Measurements from ENCODE around the gene DBNL. TPM values are rescaled to one million over a fixed set of nuclear protein-coding genes. Genes with fewer than 3 reads are reported as not detected.

The DBNL gene
- total and polyA plus RNA-seq, 3 donors from 2014 or later = 50.0 to 72.7 (median 61.4) TPM

DNA sequence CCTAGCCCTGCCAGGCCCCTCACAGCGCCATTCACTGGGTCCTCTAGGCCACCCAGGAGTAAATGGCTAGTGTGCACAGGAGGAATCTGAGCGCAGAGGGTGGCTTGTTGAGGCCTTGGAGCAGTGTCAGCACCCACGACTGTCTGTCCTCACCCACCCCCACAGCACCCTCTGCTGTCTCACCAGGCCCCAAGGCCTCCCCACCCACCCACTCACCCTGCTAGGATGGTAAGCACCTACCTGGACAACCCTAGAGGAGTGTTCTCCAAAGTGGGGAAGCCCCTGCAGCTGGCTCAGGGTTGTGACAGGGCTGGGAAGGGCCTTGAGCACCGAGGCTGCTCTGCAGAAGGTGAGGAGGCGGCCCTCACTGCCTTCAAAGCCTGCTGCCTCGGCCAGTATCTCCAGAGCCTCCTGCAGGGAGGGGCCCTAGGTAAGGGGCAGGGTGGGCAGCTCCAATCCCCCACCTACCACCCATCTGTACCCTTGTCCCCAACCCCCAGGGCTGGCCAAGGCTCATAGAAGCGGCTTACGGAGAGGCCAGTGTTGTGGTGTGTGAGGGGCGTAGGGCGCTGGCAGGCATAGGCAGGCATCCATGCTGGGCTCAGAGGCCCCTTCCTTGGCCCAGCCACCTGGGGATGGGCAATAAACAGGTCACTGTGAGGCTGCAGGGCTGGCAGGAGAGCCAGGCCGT, 35.0 kb downstream of the DBNL start:
- intact Hi-C loops (cut with DNase I; ENCODE audit: low total_unique reads) = no loop called here
- WGBS, 2 donors = 84 to 88% methylated on average over 8 to 11 of the region's 11 CpGs
- no peak overlapping the region for H3K4me3 ChIP-seq
- no peaks in the 10 kb centered on the region for H3K9me3 ChIP-seq
- peaks cover 10% of the 10 kb centered on the region for H3K4me1 ChIP-seq
- TF ChIP-seq, protein P1, sequence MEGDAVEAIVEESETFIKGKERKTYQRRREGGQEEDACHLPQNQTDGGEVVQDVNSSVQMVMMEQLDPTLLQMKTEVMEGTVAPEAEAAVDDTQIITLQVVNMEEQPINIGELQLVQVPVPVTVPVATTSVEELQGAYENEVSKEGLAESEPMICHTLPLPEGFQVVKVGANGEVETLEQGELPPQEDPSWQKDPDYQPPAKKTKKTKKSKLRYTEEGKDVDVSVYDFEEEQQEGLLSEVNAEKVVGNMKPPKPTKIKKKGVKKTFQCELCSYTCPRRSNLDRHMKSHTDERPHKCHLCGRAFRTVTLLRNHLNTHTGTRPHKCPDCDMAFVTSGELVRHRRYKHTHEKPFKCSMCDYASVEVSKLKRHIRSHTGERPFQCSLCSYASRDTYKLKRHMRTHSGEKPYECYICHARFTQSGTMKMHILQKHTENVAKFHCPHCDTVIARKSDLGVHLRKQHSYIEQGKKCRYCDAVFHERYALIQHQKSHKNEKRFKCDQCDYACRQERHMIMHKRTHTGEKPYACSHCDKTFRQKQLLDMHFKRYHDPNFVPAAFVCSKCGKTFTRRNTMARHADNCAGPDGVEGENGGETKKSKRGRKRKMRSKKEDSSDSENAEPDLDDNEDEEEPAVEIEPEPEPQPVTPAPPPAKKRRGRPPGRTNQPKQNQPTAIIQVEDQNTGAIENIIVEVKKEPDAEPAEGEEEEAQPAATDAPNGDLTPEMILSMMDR (IDR thresholded peaks at IDR 0.05) = no peak
- TF ChIP-seq POLR2A (IDR thresholded peaks at IDR 0.05) = no peak
- no peaks in the 10 kb centered on the region for H3K27me3 ChIP-seq
- H3K36me3 ChIP-seq (ENCODE audit: low read depth, missing control alignments) = no peaks in the 10 kb centered on the region
- DNase-seq = no peak
- no peak overlapping the region for H3K27ac ChIP-seq

DNA sequence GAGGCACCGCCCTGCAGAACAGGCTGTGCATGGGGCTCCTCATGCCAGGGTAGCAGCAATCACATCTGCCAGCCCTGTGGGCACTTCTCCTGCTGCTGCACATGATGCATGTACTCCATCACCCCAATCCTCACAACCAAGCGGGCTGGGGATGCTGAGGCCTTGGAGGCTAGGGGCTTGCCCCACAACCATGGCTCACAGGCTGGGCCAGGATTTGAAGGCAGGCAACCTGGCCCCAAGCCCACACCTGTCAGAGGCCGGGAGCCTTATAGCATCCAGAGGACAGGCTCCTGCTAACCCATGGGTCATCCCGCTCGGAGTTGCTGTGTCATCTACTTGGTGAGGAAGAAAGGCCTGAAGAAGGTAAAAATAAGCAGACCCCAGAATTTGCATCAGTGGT, 35.6 kb downstream of the DBNL start:
- Histone ChIP-seq H3K27ac (no peak overlapping the region), H3K27me3 (no peaks in the 10 kb centered on the region), H3K9me3 (no peaks in the 10 kb centered on the region), H3K4me3 (no peak overlapping the region), H3K4me1 (peaks cover 10% of the 10 kb centered on the region), H3K36me3 (ENCODE audit: low read depth, missing control alignments) (no peaks in the 10 kb centered on the region)
- no peak for TF ChIP-seq POLR2A (IDR thresholded peaks at IDR 0.05)
- TF ChIP-seq, protein P1 (IDR thresholded peaks at IDR 0.05) = no peak
- DNase-seq = no peak
- 75 to 93% methylated on average over 3 to 5 of the region's 5 CpGs for WGBS, 2 donors
- intact Hi-C loops (cut with DNase I; ENCODE audit: low total_unique reads) = no loop called here

DNA sequence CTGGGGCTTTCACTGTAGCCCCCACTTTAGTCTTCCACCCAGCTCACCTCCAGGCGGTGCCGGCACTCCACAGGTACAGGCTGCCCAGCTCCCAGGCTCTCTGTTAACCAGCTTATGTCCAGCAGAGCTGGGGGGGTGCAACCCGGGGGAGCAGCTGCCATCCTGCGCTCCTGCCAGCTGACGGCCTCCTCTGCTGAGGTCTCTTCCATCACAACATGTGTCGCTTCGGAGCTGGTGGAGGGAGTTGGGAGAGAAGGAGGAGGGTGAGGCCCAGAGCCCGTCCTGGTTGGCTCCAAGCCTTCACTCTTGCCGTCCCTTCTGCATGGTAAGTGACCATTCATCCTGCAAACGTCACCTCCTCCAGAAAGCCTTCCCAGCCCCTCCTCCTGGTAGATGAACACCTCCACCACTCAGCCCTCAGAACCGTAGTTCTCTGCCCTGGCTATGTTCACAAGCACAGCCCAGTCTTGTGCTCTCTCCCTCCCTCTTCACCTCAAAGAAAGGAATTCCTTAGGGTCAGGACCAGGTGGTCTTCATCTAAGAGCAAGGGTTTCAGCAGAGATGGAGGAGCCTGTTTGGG, 36.3 kb downstream of the DBNL start:
- intact Hi-C loops (cut with DNase I; ENCODE audit: low total_unique reads) = no loop called here
- no peak overlapping the region for H3K4me3 ChIP-seq
- no peak for DNase-seq
- TF ChIP-seq, protein P1 (IDR thresholded peaks at IDR 0.05) = no peak
- TF ChIP-seq POLR2A (IDR thresholded peaks at IDR 0.05) = no peak
- H3K4me1 ChIP-seq = peaks cover 10% of the 10 kb centered on the region
- H3K36me3 ChIP-seq (ENCODE audit: low read depth, missing control alignments) = no peaks in the 10 kb centered on the region
- H3K27me3 ChIP-seq = no peaks in the 10 kb centered on the region
- no peak overlapping the region for H3K27ac ChIP-seq
- H3K9me3 ChIP-seq = no peaks in the 10 kb centered on the region
- WGBS, 2 donors = 79 to 81% methylated on average over 11 of the region's 11 CpGs

DNA sequence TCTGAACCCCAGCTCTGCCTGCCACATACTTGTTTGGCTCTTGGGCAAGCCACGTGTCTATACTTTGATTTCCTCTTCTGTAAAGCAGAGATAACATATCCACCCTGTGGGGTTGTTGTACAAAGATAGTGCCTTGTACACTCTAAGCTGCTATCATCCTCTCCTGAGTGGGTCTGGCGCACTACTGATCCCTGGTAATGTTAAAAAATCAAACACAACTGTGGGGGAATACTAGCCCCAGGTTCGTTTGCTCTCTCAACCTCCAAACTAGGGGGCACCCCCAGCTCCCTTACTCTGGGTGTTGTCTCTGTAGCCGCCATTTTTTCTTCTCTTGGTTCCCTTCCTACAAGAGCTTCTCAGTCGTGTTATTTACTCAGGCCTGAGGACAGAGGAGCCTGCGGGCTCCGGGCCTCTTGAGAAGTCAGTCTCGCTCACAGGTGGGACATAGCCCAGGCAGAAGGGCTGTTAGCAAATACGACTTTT, 36.8 kb downstream of the DBNL start:
- peaks cover 10% of the 10 kb centered on the region for H3K4me1 ChIP-seq
- 42 to 47% methylated on average over 9 of the region's 9 CpGs for WGBS, 2 donors
- intact Hi-C loops (cut with DNase I; ENCODE audit: low total_unique reads) = no loop called here
- H3K27me3 ChIP-seq = no peaks in the 10 kb centered on the region
- no peaks in the 10 kb centered on the region for H3K36me3 ChIP-seq (ENCODE audit: low read depth, missing control alignments)
- H3K4me3 ChIP-seq = peak overlapping the region in 1 of 2 donors; percentile 95
- H3K9me3 ChIP-seq = no peaks in the 10 kb centered on the region
- no peak overlapping the region for H3K27ac ChIP-seq
- DNase-seq = no peak
- TF ChIP-seq, protein P1 (IDR thresholded peaks at IDR 0.05) = no peak
- TF ChIP-seq POLR2A (IDR thresholded peaks at IDR 0.05) = no peak

Measured in testis (tissue), 3 donors.